ENCODE data around the gene HYI.
"Not testable (repeated sequence)": the region's sequence is repeated elsewhere in the genome, so short reads cannot be mapped to it uniquely, and the experiment has no call there.

GRCh38 chr1:43501806-43502205 lies 48.1 kb upstream of the HYI start:
- not testable (repeated sequence) for TF ChIP-seq CTCF, POLR2A, POLR2AphosphoS5 (IDR thresholded peaks at IDR 0.05)
